HEK293 (cell line): ENCODE data around the gene OPA3.
"Not testable (repeated sequence)": the region's sequence is repeated elsewhere in the genome, so short reads cannot be mapped to it uniquely, and the experiment has no call there.

Experiments used
- CTCF ChIA-PET: fragments of 350-600 bp; formaldehyde crosslinking; extraction: SDS; loops from one replicate; lab custom pipeline; 2021; ENCODE audit warnings: antibody characterized with exemption; lab: Yijun Ruan, JAX
- POLR2A ChIA-PET: fragments of 300-600 bp; formaldehyde crosslinking; extraction: SDS; loops from one replicate; lab custom pipeline; 2020; ENCODE audit warnings: antibody characterized with exemption, inconsistent platforms; lab: Yijun Ruan, JAX
- H3K27ac ChIP-seq: fragments of 200-500 bp; sonication (Bioruptor generic); 2 replicates; pipeline ENCODE4 v1.5.1; 2014; ENCODE audit warnings: low read depth, low read length, control low read depth, inconsistent platforms; ENCODE audit errors: extremely low read depth
- H3K36me3 ChIP-seq, 2 experiments: fragments of 200-500 bp in 1 of 2; sonication (Bioruptor generic) in 1 of 2; 1 replicate in 1 of 2; 2 replicates in 1 of 2; pipeline ENCODE4 v1.5.1; 2014 to 2017; ENCODE audit warnings: inconsistent platforms in 2 of 2, low read length in 2 of 2; ENCODE audit not compliant: control insufficient read depth in 2 of 2, insufficient read depth in 1 of 2
- H3K4me1 ChIP-seq: fragments of 200-500 bp; sonication (Bioruptor generic); 2 replicates; pipeline ENCODE4 v1.5.1; 2014; ENCODE audit warnings: mild to moderate bottlenecking, low read length, inconsistent platforms; ENCODE audit not compliant: control insufficient read depth, insufficient read depth
- H3K4me3 ChIP-seq: 2 replicates; pipeline ENCODE4 v1.5.1; 2011; ENCODE audit warnings: low read depth, mild to moderate bottlenecking, control low read depth, low read length, moderate library complexity
- H3K9me3 ChIP-seq: fragments of 200-500 bp; sonication (Bioruptor generic); 2 replicates; pipeline ENCODE4 v1.5.1; 2014; ENCODE audit warnings: low read depth, low read length, inconsistent platforms; ENCODE audit not compliant: control insufficient read depth, insufficient read depth
- BCL11A ChIP-seq: fragments of 450-650 bp; formaldehyde crosslinking; IDR thresholded peaks from 2 replicates; pipeline ENCODE4 v1.5.1; 2016; ENCODE audit warnings: low read depth, missing biosample characterization, missing genetic modification characterization
- EGR2 ChIP-seq: fragments of 450-650 bp; formaldehyde crosslinking; IDR thresholded peaks from 2 replicates; pipeline ENCODE4 v1.5.1; 2016; ENCODE audit warnings: low read depth, missing biosample characterization, missing genetic modification characterization
- GLIS2 ChIP-seq: fragments of 450-650 bp; formaldehyde crosslinking; IDR thresholded peaks from 2 replicates; pipeline ENCODE4 v1.5.1; 2016; ENCODE audit warnings: missing biosample characterization, missing genetic modification characterization
- HOXD13 ChIP-seq: sonication (generic); formaldehyde crosslinking; IDR thresholded peaks from 2 replicates; pipeline ENCODE4 v1.8.0; 2022; ENCODE audit warnings: missing genetic modification reagents, borderline replicate concordance
- KLF1 ChIP-seq: fragments of 450-650 bp; formaldehyde crosslinking; IDR thresholded peaks from 2 replicates; pipeline ENCODE4 v1.5.1; 2016; ENCODE audit warnings: missing biosample characterization, missing genetic modification characterization
- MZF1 ChIP-seq: fragments of 450-650 bp; formaldehyde crosslinking; IDR thresholded peaks from 2 replicates; pipeline ENCODE4 v1.5.1; 2017; ENCODE audit warnings: missing biosample characterization, missing genetic modification characterization, borderline replicate concordance
- YY1 ChIP-seq: fragments of 450-650 bp; formaldehyde crosslinking; IDR thresholded peaks from 2 replicates; pipeline ENCODE4 v1.5.1; 2018; ENCODE audit warnings: missing biosample characterization, missing genetic modification characterization
- ZFHX2 ChIP-seq: fragments of 450-650 bp; formaldehyde crosslinking; conservative IDR thresholded peaks from 2 replicates; pipeline ENCODE4 v1.5.1; 2016; ENCODE audit warnings: missing biosample characterization, missing genetic modification characterization
- ZFP69B ChIP-seq: fragments of 450-650 bp; formaldehyde crosslinking; IDR thresholded peaks from 2 replicates; pipeline ENCODE4 v1.5.1; 2016; ENCODE audit warnings: missing biosample characterization, missing genetic modification characterization
- ZNF121 ChIP-seq: fragments of 450-650 bp; formaldehyde crosslinking; IDR thresholded peaks from 2 replicates; pipeline ENCODE4 v1.5.1; 2016; ENCODE audit warnings: missing biosample characterization, missing genetic modification characterization
- ZNF16 ChIP-seq: fragments of 450-650 bp; formaldehyde crosslinking; IDR thresholded peaks from 2 replicates; pipeline ENCODE4 v1.5.1; 2016; ENCODE audit warnings: low read depth, missing biosample characterization, missing genetic modification characterization
- ZNF239 ChIP-seq: fragments of 450-650 bp; formaldehyde crosslinking; IDR thresholded peaks from 2 replicates; pipeline ENCODE4 v1.5.1; 2016; ENCODE audit warnings: missing biosample characterization, missing genetic modification characterization
- ZNF560 ChIP-seq: fragments of 450-650 bp; formaldehyde crosslinking; IDR thresholded peaks from 2 replicates; pipeline ENCODE4 v1.5.1; 2017; ENCODE audit warnings: missing biosample characterization, missing genetic modification characterization, borderline replicate concordance
- ZNF692 ChIP-seq: fragments of 450-650 bp; formaldehyde crosslinking; IDR thresholded peaks from 2 replicates; pipeline ENCODE4 v1.5.1; 2016; ENCODE audit warnings: missing biosample characterization, missing genetic modification characterization
- ZNF768 ChIP-seq: fragments of 450-650 bp; formaldehyde crosslinking; IDR thresholded peaks from 2 replicates; pipeline ENCODE4 v1.5.1; 2018; ENCODE audit warnings: missing biosample characterization, mild to moderate bottlenecking, missing genetic modification characterization
- ZNF830 ChIP-seq: fragments of 450-650 bp; IDR thresholded peaks from 2 replicates; pipeline ENCODE4 v1.5.0; 2018; ENCODE audit warnings: missing biosample characterization, missing genetic modification characterization, low read depth, mild to moderate bottlenecking, moderate library complexity
- TF ChIP-seq, protein P1 (sequence below): fragments of 450-650 bp; formaldehyde crosslinking; IDR thresholded peaks from 2 replicates; pipeline ENCODE4 v1.5.1; 2016; ENCODE audit warnings: missing biosample characterization, missing genetic modification characterization

The OPA3 gene

DNA sequence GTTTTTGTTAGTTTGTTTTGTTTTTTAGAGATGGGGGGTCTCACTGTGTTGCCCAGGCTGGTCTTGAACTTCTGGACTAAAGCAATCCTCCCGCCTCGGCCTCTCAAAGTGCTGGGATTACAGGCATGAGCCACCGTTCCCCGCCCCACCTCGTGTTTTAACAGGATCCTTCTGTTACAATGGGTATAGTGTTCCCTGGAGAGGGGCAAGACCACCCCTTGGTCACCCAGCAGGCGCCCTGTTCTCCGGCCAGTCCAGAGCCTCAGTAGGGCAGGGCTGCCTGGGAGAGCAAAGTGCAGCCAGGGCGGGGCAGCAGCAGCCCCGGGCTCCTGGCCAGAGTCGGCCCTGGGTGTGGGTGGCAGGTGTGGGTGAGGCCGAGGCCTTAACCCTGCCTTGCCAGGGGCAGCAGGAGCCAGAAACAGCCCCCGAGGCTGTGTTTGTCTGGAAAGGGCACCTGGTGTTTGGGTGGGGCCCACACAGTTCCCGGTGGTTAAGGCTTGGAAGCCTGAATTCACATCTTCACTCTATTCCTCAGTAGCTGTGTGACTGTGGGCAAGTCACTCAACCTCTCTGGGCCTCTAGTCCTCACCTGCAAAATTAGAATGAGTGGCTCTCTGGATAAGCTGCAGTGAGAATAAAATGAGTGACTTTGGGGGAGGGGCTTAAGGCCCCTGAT is 70.1 kb downstream of the OPA3 start:
- CTCF ChIA-PET = no interaction called here
- TF ChIP-seq EGR2 (tag by site-specific recombination) (peak; percentile 85), BCL11A (tag by site-specific recombination) (no peak), ZNF121 (peak; percentile 63; the same call in 1 of the 2 replicates), ZNF692 (tag by site-specific recombination) (peak; percentile 60), ZNF768 (tag by site-specific recombination) (peak; percentile 84), ZNF16 (tag by site-specific recombination) (no peak), ZNF560 (tag by site-specific recombination) (no peak), YY1 (no peak), GLIS2 (tag by site-specific recombination) (no peak), MZF1 (tag by site-specific recombination) (no peak), ZFHX2 (tag by site-specific recombination) (peak; percentile 84), ZFP69B (tag by site-specific recombination) (peak; percentile 54; the same call in 1 of the 2 replicates), KLF1 (tag by site-specific recombination) (peak; percentile 49)

DNA sequence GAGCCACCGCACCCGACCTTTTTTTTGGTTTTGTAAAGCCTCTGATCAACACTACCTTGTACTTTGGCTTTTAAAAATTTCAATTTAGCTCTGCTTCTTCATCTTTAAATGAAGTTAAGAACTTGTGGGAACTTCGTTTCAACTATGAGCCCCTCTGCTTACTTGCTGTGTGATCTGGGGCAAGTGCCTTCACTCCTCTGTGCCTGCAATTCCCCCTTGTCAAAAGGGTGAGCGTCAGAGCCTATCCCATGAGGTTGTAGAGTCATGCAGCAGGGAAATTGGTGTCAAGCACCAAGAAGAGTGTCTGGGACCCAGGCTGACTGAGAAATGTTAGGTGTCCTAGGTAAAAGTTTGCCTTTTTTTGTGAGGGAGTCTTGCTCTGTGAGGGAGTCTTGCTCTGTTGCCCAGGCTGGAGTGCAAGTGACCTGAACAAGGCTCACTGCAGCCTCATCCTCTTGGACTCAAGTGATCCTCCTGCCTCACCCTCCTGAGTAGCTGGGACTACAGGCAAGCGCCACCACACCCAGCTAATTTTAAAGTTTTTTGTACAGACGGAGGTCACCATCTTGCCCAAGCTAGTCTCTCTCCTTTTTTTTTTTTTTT is 71.6 kb downstream of the OPA3 start:
- Histone ChIP-seq H3K36me3 (peaks cover 0 to 7% of the 10 kb centered on the region in 2 experiments; a peak in 2 of 3 replicates), H3K4me3 (no peak overlapping the region), H3K4me1 (peaks cover 9% of the 10 kb centered on the region), H3K27ac (no peak overlapping the region), H3K9me3 (no peaks in the 10 kb centered on the region)
- ChIA-PET POLR2A (interaction anchor here (1.1 kb wide), 1 partner anchor 71 kb away, joined by 3 read pairs; no protein-coding TSS in a partner anchor), CTCF (interaction anchor here (0.6 to 4.5 kb wide), 4 partner anchors 16 to 93 kb away, joined by 3 to 17 read pairs (median 4); partner anchors contain the start of gene RTN2)
- peak; percentile 95 for TF ChIP-seq ZNF239
- 0 out of 2 replicates have a peak, but pooled peaks have one; percentile 30 for TF ChIP-seq ZNF121
- TF ChIP-seq HOXD13 = no peak

More for the DNA sequence above, 70.1 kb downstream of the OPA3 start:
- POLR2A ChIA-PET = interaction anchor here (1.2 kb wide), 1 partner anchor 255 kb away, joined by 3 read pairs; the partner anchor contains the start of gene SIX5
- Histone ChIP-seq H3K9me3 (no peaks in the 10 kb centered on the region), H3K4me1 (peaks cover 3% of the 10 kb centered on the region), H3K4me3 (no peak overlapping the region), H3K36me3 (peaks cover 0 to 14% of the 10 kb centered on the region in 2 experiments; a peak in 2 of 3 replicates), H3K27ac (no peak overlapping the region)

GRCh38 chr19:45511074-45511473 is 73.5 kb downstream of the OPA3 start:
- POLR2A ChIA-PET = no interaction called here
- Histone ChIP-seq H3K4me3 (no peak overlapping the region), H3K4me1 (peaks cover 12% of the 10 kb centered on the region), H3K36me3 (no peaks in the 10 kb centered on the region), H3K27ac (no peak overlapping the region), H3K9me3 (no peaks in the 10 kb centered on the region)
- TF ChIP-seq ZNF830 (tag by site-specific recombination) (no peak), ZNF768 (tag by site-specific recombination) (0 out of 2 replicates have a peak, but pooled peaks have one; percentile 2)
- TF ChIP-seq, protein P1, sequence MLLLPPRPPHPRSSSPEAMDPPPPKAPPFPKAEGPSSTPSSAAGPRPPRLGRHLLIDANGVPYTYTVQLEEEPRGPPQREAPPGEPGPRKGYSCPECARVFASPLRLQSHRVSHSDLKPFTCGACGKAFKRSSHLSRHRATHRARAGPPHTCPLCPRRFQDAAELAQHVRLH (tag by site-specific recombination) = peak; percentile 93
- CTCF ChIA-PET = interaction anchor here (0.6 to 4.5 kb wide), 4 partner anchors 26 to 155 kb away, joined by 3 to 17 read pairs (median 7); no protein-coding TSS in a partner anchor

GRCh38 chr19:45510352-45510751 is 74.2 kb downstream of the OPA3 start:
- H3K4me1 ChIP-seq = peaks cover 15% of the 10 kb centered on the region
- POLR2A ChIA-PET, H3K9me3 ChIP-seq, H3K4me3 ChIP-seq, H3K27ac ChIP-seq, H3K36me3 ChIP-seq: not testable (repeated sequence)
- CTCF ChIA-PET = interaction anchor here (0.9 to 4.5 kb wide), 5 partner anchors 17 to 71 kb away, joined by 3 to 17 read pairs (median 3); no protein-coding TSS in a partner anchor
